HG03571 (cell line): ENCODE data around the gene CCT8L2.
"Not testable (repeated sequence)": the region's sequence is repeated elsewhere in the genome, so short reads cannot be mapped to it uniquely, and the experiment has no call there.

Experiments used
- ATAC-seq: cut with Tn5 transposase; IDR thresholded peaks from one replicate; pipeline ENCODE4 v1.9.1; 2021; ENCODE audit not compliant: unreplicated experiment

The CCT8L2 gene

DNA sequence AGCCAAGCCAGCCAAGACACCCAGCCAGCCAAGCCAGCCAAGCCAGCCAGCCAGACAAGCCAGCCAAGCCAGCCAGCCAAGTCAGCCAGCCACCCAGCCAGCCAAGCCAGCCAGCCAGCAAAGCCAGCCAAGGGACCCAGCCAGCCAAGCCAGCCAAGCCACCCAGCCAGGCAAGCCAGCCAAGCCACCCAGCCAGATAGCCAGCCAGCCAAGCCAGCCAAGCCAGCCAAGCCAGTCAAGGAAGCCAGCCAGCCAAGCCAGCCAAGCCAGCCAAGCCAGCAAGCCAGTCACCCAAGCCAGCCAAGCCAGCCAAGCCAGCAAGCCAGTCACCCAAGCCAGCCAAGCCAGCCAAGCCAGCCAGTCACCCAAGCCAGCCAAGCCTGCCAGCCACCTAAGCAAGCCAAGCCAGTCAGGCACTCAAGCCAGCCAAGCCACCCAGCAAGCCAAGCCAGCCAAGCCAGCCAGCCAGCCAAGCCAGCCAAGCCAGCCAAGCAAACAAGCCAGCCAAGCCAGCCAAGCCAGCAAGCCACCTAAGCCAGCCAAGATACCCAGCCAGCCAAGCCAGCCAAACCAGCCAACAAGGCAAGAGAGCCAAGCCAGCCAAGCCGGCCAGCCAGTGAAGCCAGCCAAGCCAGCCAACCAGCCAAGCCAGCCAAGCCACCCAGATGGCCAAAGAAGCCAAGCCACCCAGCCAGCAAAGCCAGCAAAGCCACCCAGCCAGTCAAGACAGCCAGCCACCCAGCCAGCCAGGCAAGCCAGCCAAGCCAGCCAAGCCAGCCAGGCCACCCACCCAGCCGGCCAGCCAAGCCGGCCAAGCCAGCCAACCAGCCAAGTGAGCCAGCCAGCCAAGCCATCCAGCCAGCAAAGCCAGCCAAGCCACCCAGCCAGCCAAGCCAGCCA, 33.3 kb downstream of the CCT8L2 start:
- no peak for ATAC-seq

DNA sequence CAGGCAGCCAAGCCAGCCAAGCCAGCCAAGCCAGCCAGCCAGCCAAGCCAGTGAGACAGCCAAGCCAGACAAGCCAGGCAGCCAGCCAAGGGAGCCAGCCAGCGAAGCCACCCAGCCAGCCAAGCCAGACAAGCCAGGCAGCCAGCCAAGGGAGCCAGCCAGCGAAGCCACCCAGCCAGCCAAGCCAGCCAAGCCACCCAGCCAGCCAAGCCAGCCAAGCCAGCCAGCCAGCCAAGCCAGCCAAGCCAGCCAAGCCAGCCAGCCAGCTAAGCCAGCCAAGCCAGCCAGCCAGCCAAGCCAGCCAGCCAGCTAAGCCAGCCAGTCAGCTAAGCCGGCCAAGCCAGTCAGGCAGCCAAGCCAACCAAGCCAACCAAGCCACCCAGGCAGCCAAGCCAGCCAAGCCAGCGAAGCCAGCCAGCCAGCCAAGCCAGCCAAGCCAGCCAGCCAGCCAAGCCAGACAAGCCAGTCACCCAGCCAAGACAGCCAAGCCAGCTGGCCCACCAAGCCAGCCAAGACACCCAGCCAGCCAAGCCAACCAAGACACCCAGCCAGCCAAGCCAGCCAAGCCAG, 34.1 kb downstream of the CCT8L2 start:
- not testable (repeated sequence) for ATAC-seq

DNA sequence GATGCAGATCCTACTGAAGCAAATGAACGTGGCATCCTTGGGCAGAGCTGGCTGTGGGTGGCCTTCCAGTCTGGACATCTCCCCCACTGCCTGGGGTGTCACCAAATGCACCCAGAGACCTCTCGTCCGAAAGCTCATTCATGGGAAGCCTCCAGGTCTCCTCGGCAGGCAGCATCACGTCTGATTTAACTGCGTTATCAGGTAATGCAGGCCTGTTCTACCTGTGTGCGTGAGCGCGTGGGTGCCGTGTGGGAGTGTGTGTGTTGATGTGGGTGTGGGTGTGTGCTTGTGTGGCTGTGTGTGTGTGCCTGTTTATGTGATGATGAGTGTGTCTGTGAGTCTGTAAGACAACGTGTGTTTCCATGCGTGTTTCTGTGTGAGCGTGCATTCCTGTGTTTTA, 35.1 kb downstream of the CCT8L2 start:
- not testable (repeated sequence) for ATAC-seq

DNA sequence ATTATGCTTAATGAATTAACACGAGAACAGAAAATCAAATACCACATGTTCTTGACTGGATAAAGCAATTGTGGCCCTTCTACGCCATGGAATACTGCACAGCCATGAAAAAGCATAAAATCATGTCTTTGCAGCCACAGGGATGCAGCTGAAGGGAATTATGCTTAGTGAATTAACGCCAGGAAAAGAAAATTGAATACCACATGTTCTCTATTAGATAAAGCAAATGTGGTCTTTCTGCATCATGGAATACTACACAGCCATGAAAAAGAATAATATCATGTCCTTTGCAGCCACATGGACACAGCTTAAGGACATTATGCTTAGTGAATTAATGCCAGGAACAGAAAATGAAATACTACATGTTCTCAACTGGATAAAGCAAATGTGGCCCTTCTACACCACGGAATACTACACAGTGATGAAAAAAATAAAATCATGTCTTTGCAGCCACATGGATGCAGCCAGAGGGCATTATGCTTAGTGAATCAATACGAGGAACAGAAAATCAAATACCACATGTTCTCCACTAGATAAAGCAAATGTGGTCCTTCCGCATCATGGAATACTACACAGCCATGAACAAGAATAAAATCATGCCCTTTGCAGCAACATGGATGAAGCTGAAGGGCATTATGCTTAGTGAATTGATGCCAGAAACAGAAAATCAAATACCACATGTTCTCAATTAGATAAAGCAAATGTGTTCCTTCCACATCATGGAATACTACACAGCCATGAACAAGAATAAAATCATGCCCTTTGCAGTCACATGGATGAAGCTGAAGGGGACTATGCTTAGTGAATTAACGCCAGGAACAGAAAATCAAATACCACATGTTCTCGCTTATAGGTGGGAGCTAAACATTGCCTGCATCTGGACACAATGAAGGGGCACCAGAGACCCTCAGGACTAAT, 37.3 kb downstream of the CCT8L2 start:
- not testable (repeated sequence) for ATAC-seq

DNA sequence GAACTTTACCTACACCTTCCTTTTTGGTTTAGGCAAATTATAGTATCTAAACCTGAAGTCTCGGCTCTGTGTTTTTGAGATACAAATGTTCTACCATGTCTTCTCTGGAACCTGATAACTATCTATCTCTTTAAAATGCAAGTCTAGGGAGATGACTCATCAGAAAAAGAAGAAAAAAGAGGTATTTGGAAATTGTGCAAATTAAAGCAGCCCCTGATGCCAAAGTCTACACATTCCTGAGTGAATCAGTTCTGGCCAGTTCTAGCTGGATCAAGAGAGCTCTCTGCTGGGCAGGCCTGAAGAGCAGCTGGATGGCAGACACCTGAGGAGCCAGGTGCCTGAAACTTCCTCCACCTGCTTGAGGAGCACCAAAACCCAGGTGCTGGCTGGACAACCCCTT, 49.3 kb downstream of the CCT8L2 start:
- ATAC-seq, result not testable (repeated sequence)
